ENCODE measurements around the gene NEK10. TPM values are rescaled to one million over a fixed set of nuclear protein-coding genes. Genes with fewer than 3 reads are reported as not detected.

Gene NEK10
- total RNA-seq, 1 experiment from 2014 or later = 1.2 TPM

DNA sequence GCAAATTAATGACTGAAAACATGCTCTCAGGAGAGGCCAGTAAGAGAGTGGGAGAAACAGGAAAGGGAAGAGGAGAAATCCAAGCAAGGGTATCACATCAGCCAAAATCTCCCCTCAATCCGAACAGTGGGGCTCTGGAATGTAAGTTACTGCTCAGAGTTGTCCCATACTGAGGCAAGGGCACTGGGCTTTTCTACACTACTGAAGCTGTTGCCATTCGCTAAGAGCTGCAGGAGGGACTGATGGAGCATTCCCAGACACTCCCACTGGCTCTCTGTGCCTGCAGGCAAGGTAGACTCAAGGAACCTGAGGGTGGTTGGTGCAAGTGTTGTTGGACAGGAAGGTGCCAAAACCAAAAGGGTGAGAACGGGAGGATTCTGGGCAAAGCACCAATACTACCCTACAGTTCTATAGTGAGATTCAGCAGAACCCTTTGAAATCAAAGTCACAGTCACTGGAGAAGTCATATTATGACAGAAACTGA, 46.1 kb downstream of the NEK10 start:
- Histone ChIP-seq H2AFZ (ENCODE audit: low read depth, low read length, poor library complexity, severe bottlenecking) (no peak overlapping the region), H3K27ac (ENCODE audit: low read depth, low read length) (no peak overlapping the region), H3K9me2 (ENCODE audit: insufficient read depth) (no peaks in the 10 kb centered on the region), H3K4me1 (ENCODE audit: control insufficient read depth in 1 of 2, insufficient read depth in 2 of 2, low read length in 2 of 2) (no peaks in the 10 kb centered on the region), H3K9me3 (ENCODE audit: control insufficient read depth in 1 of 2, insufficient read depth in 1 of 2, low read depth in 1 of 2, low read length in 2 of 2) (no peaks in the 10 kb centered on the region), H3K4me3 (replicated peaks in 1 of 2; ENCODE audit: low read depth in 1 of 2, low read length in 2 of 2) (no peak overlapping the region), H3K4me2 (ENCODE audit: low read length) (no peak overlapping the region), H3K36me3 (ENCODE audit: control insufficient read depth in 1 of 2, insufficient read depth in 2 of 2, low read length in 2 of 2) (no peaks in the 10 kb centered on the region), H4K20me1 (ENCODE audit: insufficient read depth) (no peaks in the 10 kb centered on the region), H3K27me3 (ENCODE audit: insufficient read depth, low read length) (no peaks in the 10 kb centered on the region), H3K9ac (ENCODE audit: low read length) (no peak overlapping the region), H3K79me2 (ENCODE audit: insufficient read depth, low read length) (no peaks in the 10 kb centered on the region)
- CTCF ChIA-PET = no interaction called here
- DNase-seq (ENCODE audit: low read depth, low spot score) = no peak
- ATAC-seq = no peak
- RAD21 ChIA-PET (ENCODE audit: low non-redundant PET in 1 of 2, low total read pairs in 2 of 2, uncharacterized antibody in 2 of 2, unreplicated experiment in 2 of 2) = no interaction called here
- BruUV-seq (replicated peaks) = no TSS peak
- no peak for TF ChIP-seq TCF7L2 (IDR thresholded peaks at IDR 0.05; ENCODE audit: borderline replicate concordance, extremely low read depth, insufficient read depth, insufficient read length)
- no peak for TF ChIP-seq EZH2phosphoT487 (IDR thresholded peaks at IDR 0.05; ENCODE audit: borderline replicate concordance)
- no peak for TF ChIP-seq ZNF274 (IDR thresholded peaks at IDR 0.05; ENCODE audit: low read depth, low read length)
- TF ChIP-seq ELF1 (IDR thresholded peaks at IDR 0.05; ENCODE audit: borderline replicate concordance, low read depth) = no peak
- TF ChIP-seq ZFX (IDR thresholded peaks at IDR 0.05) = no peak
- TF ChIP-seq, protein P1, sequence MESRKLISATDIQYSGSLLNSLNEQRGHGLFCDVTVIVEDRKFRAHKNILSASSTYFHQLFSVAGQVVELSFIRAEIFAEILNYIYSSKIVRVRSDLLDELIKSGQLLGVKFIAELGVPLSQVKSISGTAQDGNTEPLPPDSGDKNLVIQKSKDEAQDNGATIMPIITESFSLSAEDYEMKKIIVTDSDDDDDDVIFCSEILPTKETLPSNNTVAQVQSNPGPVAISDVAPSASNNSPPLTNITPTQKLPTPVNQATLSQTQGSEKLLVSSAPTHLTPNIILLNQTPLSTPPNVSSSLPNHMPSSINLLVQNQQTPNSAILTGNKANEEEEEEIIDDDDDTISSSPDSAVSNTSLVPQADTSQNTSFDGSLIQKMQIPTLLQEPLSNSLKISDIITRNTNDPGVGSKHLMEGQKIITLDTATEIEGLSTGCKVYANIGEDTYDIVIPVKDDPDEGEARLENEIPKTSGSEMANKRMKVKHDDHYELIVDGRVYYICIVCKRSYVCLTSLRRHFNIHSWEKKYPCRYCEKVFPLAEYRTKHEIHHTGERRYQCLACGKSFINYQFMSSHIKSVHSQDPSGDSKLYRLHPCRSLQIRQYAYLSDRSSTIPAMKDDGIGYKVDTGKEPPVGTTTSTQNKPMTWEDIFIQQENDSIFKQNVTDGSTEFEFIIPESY (IDR thresholded peaks at IDR 0.05; ENCODE audit: extremely low read depth, insufficient replicate concordance, low read length) = no peak
- TF ChIP-seq CTCF (IDR thresholded peaks at IDR 0.05 in 2 of 3, conservative IDR thresholded peaks at IDR 0.05 in 1 of 3; ENCODE audit: borderline replicate concordance in 1 of 3, insufficient read depth in 1 of 3, low read depth in 2 of 3, low read length in 2 of 3) = no peak
- no peak for TF ChIP-seq SRF (IDR thresholded peaks at IDR 0.05; ENCODE audit: low read depth)
- TF ChIP-seq RAD21 (IDR thresholded peaks at IDR 0.05; ENCODE audit: low read depth) = no peak
- TF ChIP-seq EGR1 (IDR thresholded peaks at IDR 0.05; ENCODE audit: low read depth) = no peak
- TF ChIP-seq CBX3 (IDR thresholded peaks at IDR 0.05; ENCODE audit: low read depth) = no peak
- no peak for TF ChIP-seq JUND (IDR thresholded peaks at IDR 0.05)
- no peak for TF ChIP-seq EZH2 (IDR thresholded peaks at IDR 0.05)
- no peak for TF ChIP-seq MAX (IDR thresholded peaks at IDR 0.05)
- TF ChIP-seq CEBPB (IDR thresholded peaks at IDR 0.05; ENCODE audit: low read depth) = no peak
- no peak for TF ChIP-seq POLR2AphosphoS5 (IDR thresholded peaks at IDR 0.05; ENCODE audit: low read depth, low read length)
- no peak for TF ChIP-seq FOSL1 (IDR thresholded peaks at IDR 0.05; ENCODE audit: low read depth)
- TF ChIP-seq REST (IDR thresholded peaks at IDR 0.05; ENCODE audit: low read depth) = no peak
- TF ChIP-seq, protein P2, sequence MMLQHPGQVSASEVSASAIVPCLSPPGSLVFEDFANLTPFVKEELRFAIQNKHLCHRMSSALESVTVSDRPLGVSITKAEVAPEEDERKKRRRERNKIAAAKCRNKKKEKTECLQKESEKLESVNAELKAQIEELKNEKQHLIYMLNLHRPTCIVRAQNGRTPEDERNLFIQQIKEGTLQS (IDR thresholded peaks at IDR 0.05) = no peak
- intact Hi-C loops (cut with micrococcal nuclease) = no loop called here
- POLR2A ChIA-PET = no interaction called here
